ENCODE data around the gene ANAPC15.

DNA sequence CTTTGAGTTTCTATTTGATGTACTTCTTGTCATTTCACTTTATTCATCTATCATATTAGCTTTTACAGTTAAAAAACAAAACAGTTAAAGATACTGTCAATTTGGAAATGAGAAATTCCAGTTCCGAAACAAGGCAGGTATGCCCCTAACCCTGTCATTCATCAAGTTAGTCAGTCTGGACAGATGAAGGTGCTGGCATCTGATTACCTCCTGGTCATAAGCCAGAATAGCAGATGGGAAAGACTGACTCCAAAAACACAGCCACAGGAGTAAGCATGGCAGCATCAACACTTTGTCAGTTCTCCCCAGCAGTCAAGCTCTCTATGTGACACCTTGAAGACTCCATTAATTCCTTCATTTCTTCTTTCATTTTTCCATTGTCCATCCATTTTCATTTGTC is 27.5 kb downstream of the ANAPC15 start:
- no peak for TF ChIP-seq SIN3A (IDR thresholded peaks at IDR 0.05; ENCODE audit: borderline replicate concordance, insufficient read depth, low read length)
- no peak for TF ChIP-seq POLR2AphosphoS5 (IDR thresholded peaks at IDR 0.05; ENCODE audit: low read depth, low read length)
